WTC11 (cell line): ENCODE measurements around the gene GPR101. TPM values are rescaled to one million over a fixed set of nuclear protein-coding genes. Genes with fewer than 3 reads are reported as not detected.

Source experiments
- ATAC-seq: fragments of 200-7000 bp; cut with Tn5 transposase; 2 replicates; pipeline ENCODE4 v1.10.0; 2021; ENCODE audit warnings: mild to moderate bottlenecking, moderate library complexity
- CTCF ChIA-PET: fragments of 300-600 bp; sonication (Branson Sonifier 250); formaldehyde crosslinking; loops from one replicate; lab custom pipeline; 2021; ENCODE audit warnings: antibody characterized with exemption; lab: Charles Lee
- POLR2A ChIA-PET: fragments of 350-600 bp; sonication (Branson Sonifier 250); formaldehyde crosslinking; loops from one replicate; lab custom pipeline; 2021; ENCODE audit warnings: antibody characterized with exemption; lab: Charles Lee
- DNase-seq: peaks from one replicate; pipeline ENCODE4 v3.0.0; 2021; ENCODE audit warnings: low spot score
- H3K27ac Mint-ChIP-seq: 2 replicates; pipeline ENCODE4 v1.8.0; 2021; ENCODE audit warnings: mixed read lengths
- H3K27me3 Mint-ChIP-seq: 2 replicates; pipeline ENCODE4 v1.8.0; 2021; ENCODE audit warnings: low read depth, mild to moderate bottlenecking, moderate library complexity, mixed read lengths
- H3K36me3 Mint-ChIP-seq: 2 replicates; pipeline ENCODE4 v1.8.0; 2021; ENCODE audit warnings: mixed read lengths
- H3K4me1 Mint-ChIP-seq: 2 replicates; pipeline ENCODE4 v1.8.0; 2022; ENCODE audit warnings: mixed read lengths
- H3K4me3 Mint-ChIP-seq: 2 replicates; pipeline ENCODE4 v1.8.0; 2021; ENCODE audit warnings: mild to moderate bottlenecking, moderate library complexity, mixed read lengths
- H3K9me3 Mint-ChIP-seq: 2 replicates; pipeline ENCODE4 v1.8.0; 2021; ENCODE audit warnings: mixed read lengths
- AR ChIP-seq: fragments of 250-450 bp; sonication (Bioruptor Pico); IDR thresholded peaks from 2 replicates; pipeline ENCODE4 v1.9.0; 2021; ENCODE audit warnings: mild to moderate bottlenecking
- ATF3 ChIP-seq: sonication (generic); formaldehyde crosslinking; conservative IDR thresholded peaks from 2 replicates; pipeline ENCODE4 v1.8.1; 2022; ENCODE audit warnings: mild to moderate bottlenecking, missing genetic modification reagents
- CDX4 ChIP-seq: fragments of 250-450 bp; sonication (Bioruptor Pico); IDR thresholded peaks from 2 replicates; pipeline ENCODE4 v1.9.0; 2021; ENCODE audit warnings: moderate library complexity, mild to moderate bottlenecking, inconsistent platforms, borderline replicate concordance
- E2F5 ChIP-seq: sonication (generic); formaldehyde crosslinking; IDR thresholded peaks from 2 replicates; pipeline ENCODE4 v1.8.1; 2022; ENCODE audit warnings: mild to moderate bottlenecking, moderate library complexity, missing genetic modification reagents
- ELF4 ChIP-seq: sonication (generic); formaldehyde crosslinking; IDR thresholded peaks from 2 replicates; pipeline ENCODE4 v1.8.1; 2022; ENCODE audit warnings: low read depth, mild to moderate bottlenecking, moderate library complexity, missing genetic modification reagents
- ESRRA ChIP-seq: sonication (generic); formaldehyde crosslinking; IDR thresholded peaks from 2 replicates; pipeline ENCODE4 v1.8.1; 2022; ENCODE audit warnings: mild to moderate bottlenecking, missing genetic modification reagents, borderline replicate concordance
- FOXP4 ChIP-seq: sonication (generic); formaldehyde crosslinking; IDR thresholded peaks from 2 replicates; pipeline ENCODE4 v1.8.0; 2022; ENCODE audit warnings: mild to moderate bottlenecking, missing genetic modification reagents
- HMGA2 ChIP-seq: fragments of 250-450 bp; sonication (Bioruptor Pico); IDR thresholded peaks from 2 replicates; pipeline ENCODE4 v1.4.0; 2021; ENCODE audit warnings: mild to moderate bottlenecking, moderate library complexity
- HMGXB4 ChIP-seq: sonication (generic); formaldehyde crosslinking; IDR thresholded peaks from 2 replicates; pipeline ENCODE4 v1.8.1; 2023; ENCODE audit warnings: mild to moderate bottlenecking, moderate library complexity, missing genetic modification reagents
- IRF2 ChIP-seq: sonication (generic); formaldehyde crosslinking; IDR thresholded peaks from 2 replicates; pipeline ENCODE4 v1.8.0; 2022; ENCODE audit warnings: low read depth, missing genetic modification reagents, borderline replicate concordance
- KAT7 ChIP-seq: sonication (generic); formaldehyde crosslinking; IDR thresholded peaks from 2 replicates; pipeline ENCODE4 v1.8.1; 2023; ENCODE audit warnings: missing genetic modification reagents, mild to moderate bottlenecking, borderline replicate concordance
- MAX ChIP-seq: sonication (generic); formaldehyde crosslinking; IDR thresholded peaks from 2 replicates; pipeline ENCODE4 v1.8.0; 2022; ENCODE audit warnings: mild to moderate bottlenecking, missing genetic modification reagents
- MYBL2 ChIP-seq: sonication (generic); formaldehyde crosslinking; IDR thresholded peaks from 2 replicates; pipeline ENCODE4 v1.8.1; 2023; ENCODE audit warnings: mild to moderate bottlenecking, moderate library complexity, missing genetic modification reagents
- PRRX2 ChIP-seq: fragments of 250-450 bp; sonication (Bioruptor Pico); IDR thresholded peaks from 2 replicates; pipeline ENCODE4 v1.8.0; 2021; ENCODE audit warnings: mild to moderate bottlenecking
- TCF7 ChIP-seq: sonication (generic); formaldehyde crosslinking; IDR thresholded peaks from 2 replicates; pipeline ENCODE4 v1.8.0; 2022; ENCODE audit warnings: mild to moderate bottlenecking, low read depth, missing genetic modification reagents, moderate library complexity
- TEAD4 ChIP-seq: sonication (generic); formaldehyde crosslinking; IDR thresholded peaks from 2 replicates; pipeline ENCODE4 v1.8.0; 2022; ENCODE audit warnings: mild to moderate bottlenecking, missing genetic modification reagents
- ZNF232 ChIP-seq: sonication (generic); formaldehyde crosslinking; IDR thresholded peaks from 2 replicates; pipeline ENCODE4 v1.8.0; 2022; ENCODE audit warnings: mild to moderate bottlenecking, missing genetic modification reagents
- ZNF317 ChIP-seq: sonication (generic); formaldehyde crosslinking; IDR thresholded peaks from 2 replicates; pipeline ENCODE4 v1.8.1; 2023; ENCODE audit warnings: low read depth, mild to moderate bottlenecking, moderate library complexity, missing genetic modification reagents, borderline replicate concordance
- ZNF532 ChIP-seq: fragments of 250-450 bp; sonication (Bioruptor Pico); IDR thresholded peaks from 2 replicates; pipeline ENCODE4 v1.9.0; 2021; ENCODE audit warnings: mild to moderate bottlenecking, borderline replicate concordance
- ZSCAN18 ChIP-seq: fragments of 250-450 bp; sonication (Bioruptor Pico); IDR thresholded peaks from 2 replicates; pipeline ENCODE4 v2.1.2; 2022; ENCODE audit warnings: mild to moderate bottlenecking, moderate library complexity
- total RNA-seq: library from RNA; stranded (reverse); gene quantifications from 3 replicates; pipeline ENCODE4 v1.2.3, GENCODE V29; 2021

Gene GPR101
- total RNA-seq, 1 experiment from 2014 or later = not detected

- no peak for ATAC-seq
- TF ChIP-seq CDX4 (CRISPR knock-in tag) = no peak
- TF ChIP-seq AR = no peak
- no peak for TF ChIP-seq FOXP4
- TF ChIP-seq ZNF232 (CRISPR knock-in tag) = no peak
- no peak for TF ChIP-seq ELF4 (CRISPR knock-in tag)
- TF ChIP-seq HMGXB4 (CRISPR knock-in tag) = no peak
- no peak for TF ChIP-seq KAT7 (CRISPR knock-in tag)
- TF ChIP-seq TCF7 (CRISPR knock-in tag) = no peak
- no peak for TF ChIP-seq ZNF532
- no peak for TF ChIP-seq MAX
- no peak for TF ChIP-seq PRRX2
- TF ChIP-seq ZSCAN18 (CRISPR knock-in tag) = no peak
- no peak for TF ChIP-seq IRF2 (CRISPR knock-in tag)
- TF ChIP-seq E2F5 = no peak
- TF ChIP-seq ESRRA (CRISPR knock-in tag) = no peak
- no peak for TF ChIP-seq TEAD4 (CRISPR knock-in tag)
- no peak for TF ChIP-seq HMGA2
- no peak for TF ChIP-seq MYBL2 (CRISPR knock-in tag)
- no peak for TF ChIP-seq ATF3 (CRISPR knock-in tag)
- no peak for TF ChIP-seq ZNF317 (CRISPR knock-in tag)
- no peaks in the 10 kb centered on the region for H3K27me3 Mint-ChIP-seq
- H3K4me3 Mint-ChIP-seq = no peak overlapping the region
- H3K4me1 Mint-ChIP-seq = no peaks in the 10 kb centered on the region
- H3K27ac Mint-ChIP-seq = no peak overlapping the region
- H3K9me3 Mint-ChIP-seq = peaks cover 2% of the 10 kb centered on the region
- DNase-seq = no peak
- POLR2A ChIA-PET = no interaction called here
- CTCF ChIA-PET = no interaction called here
- H3K36me3 Mint-ChIP-seq = peaks cover 7% of the 10 kb centered on the region; the same call in 1 of the 2 replicates
Measured at GRCh38 chrX:136999024-136999423, 34.8 kb downstream of the GPR101 start.
